Measurements from ENCODE around the gene GULP1.

Gene GULP1

GRCh38 chr2:188369365-188369764 is 77.7 kb downstream of the GULP1 start:
- H3K27me3 ChIP-seq (ENCODE audit: insufficient read depth, poor library complexity, severe bottlenecking): no peaks in the 10 kb centered on the region
- DNase-seq (ENCODE audit: low read depth in 1 of 2, low spot score in 1 of 2): peak; percentile 1 to 23
- TF ChIP-seq SPI1 (IDR thresholded peaks at IDR 0.05; ENCODE audit: borderline replicate concordance, low read depth): no peak
- no peak for TF ChIP-seq REST (IDR thresholded peaks at IDR 0.05; ENCODE audit: insufficient replicate concordance, low read depth)
- TF ChIP-seq CTCF (IDR thresholded peaks at IDR 0.05; ENCODE audit: insufficient read depth, low read length): peak; percentile 59
- TF ChIP-seq GABPA (IDR thresholded peaks at IDR 0.05; ENCODE audit: low read depth): no peak
- H3K4me3 ChIP-seq (replicated peaks; ENCODE audit: insufficient read depth, low read length): no peak overlapping the region
- H3K27ac ChIP-seq (replicated peaks): no peak overlapping the region

- Histone ChIP-seq H3K27me3 (ENCODE audit: insufficient read depth, poor library complexity, severe bottlenecking) (no peaks in the 10 kb centered on the region), H3K4me3 (replicated peaks; ENCODE audit: insufficient read depth, low read length) (no peak overlapping the region), H3K27ac (replicated peaks) (no peak overlapping the region)
- DNase-seq (ENCODE audit: low read depth in 1 of 2, low spot score in 1 of 2): no peak
- TF ChIP-seq GABPA (IDR thresholded peaks at IDR 0.05; ENCODE audit: low read depth): no peak
- TF ChIP-seq CTCF (IDR thresholded peaks at IDR 0.05; ENCODE audit: insufficient read depth, low read length): no peak
- no peak for TF ChIP-seq SPI1 (IDR thresholded peaks at IDR 0.05; ENCODE audit: borderline replicate concordance, low read depth)
- TF ChIP-seq POLR2AphosphoS5 (IDR thresholded peaks at IDR 0.05; ENCODE audit: low read depth): no peak
- TF ChIP-seq REST (IDR thresholded peaks at IDR 0.05; ENCODE audit: insufficient replicate concordance, low read depth): no peak
Observed at GRCh38 chr2:188378371-188378950, 86.8 kb downstream of the GULP1 start.

GRCh38 chr2:188379748-188380147 is 88.1 kb downstream of the GULP1 start:
- Histone ChIP-seq H3K27ac (replicated peaks) (no peak overlapping the region), H3K27me3 (ENCODE audit: insufficient read depth, poor library complexity, severe bottlenecking) (no peaks in the 10 kb centered on the region), H3K4me3 (replicated peaks; ENCODE audit: insufficient read depth, low read length) (no peak overlapping the region)
- no peak for TF ChIP-seq SPI1 (IDR thresholded peaks at IDR 0.05; ENCODE audit: borderline replicate concordance, low read depth)
- no peak for TF ChIP-seq GABPA (IDR thresholded peaks at IDR 0.05; ENCODE audit: low read depth)
- no peak for TF ChIP-seq POLR2AphosphoS5 (IDR thresholded peaks at IDR 0.05; ENCODE audit: low read depth)
- no peak for TF ChIP-seq CTCF (IDR thresholded peaks at IDR 0.05; ENCODE audit: insufficient read depth, low read length)
- TF ChIP-seq REST (IDR thresholded peaks at IDR 0.05; ENCODE audit: insufficient replicate concordance, low read depth): no peak
- DNase-seq (ENCODE audit: low read depth in 1 of 2, low spot score in 1 of 2): no peak
